Neural crest cell (in vitro differentiated cells): ENCODE measurements around the gene COQ2. TPM values are rescaled to one million over a fixed set of nuclear protein-coding genes. Genes with fewer than 3 reads are reported as not detected.

Experiments
- DNase-seq: peaks from one replicate; pipeline ENCODE4 v3.0.0; 2021; ENCODE audit warnings: low read depth, mixed read lengths, low spot score
- H3K27ac Mint-ChIP-seq: one replicate; pipeline ENCODE4 v1.8.0; 2021; ENCODE audit warnings: mild to moderate bottlenecking, mixed read lengths; ENCODE audit not compliant: unreplicated experiment
- H3K27me3 Mint-ChIP-seq: 2 replicates; pipeline ENCODE4 v1.8.0; 2021; ENCODE audit warnings: low read depth, mild to moderate bottlenecking, mixed read lengths
- H3K36me3 Mint-ChIP-seq: 2 replicates; pipeline ENCODE4 v1.8.0; 2021; ENCODE audit warnings: low read depth, mild to moderate bottlenecking, mixed read lengths
- H3K4me1 Mint-ChIP-seq: 2 replicates; pipeline ENCODE4 v1.8.0; 2021; ENCODE audit warnings: mixed read lengths
- H3K4me3 Mint-ChIP-seq: one replicate; pipeline ENCODE4 v1.8.0; 2021; ENCODE audit warnings: mild to moderate bottlenecking, mixed read lengths
- H3K9me3 Mint-ChIP-seq: 2 replicates; pipeline ENCODE4 v1.8.0; 2021; ENCODE audit warnings: mixed read lengths
- CTCF ChIP-seq: fragments of 200-600 bp; sonication (generic); conservative IDR thresholded peaks from 2 replicates; pipeline ENCODE4 v1.5.0; 2021; ENCODE audit warnings: antibody characterized with exemption, mild to moderate bottlenecking
- total RNA-seq: library from RNA; stranded (reverse); gene quantifications from 2 replicates; pipeline ENCODE4 v1.2.1, GENCODE V29; 2021

COQ2 gene
- total RNA-seq, 1 donor from 2014 or later = 21.9 TPM

- Mint-ChIP-seq H3K27ac (no peak overlapping the region), H3K4me1 (no peaks in the 10 kb centered on the region), H3K4me3 (no peak overlapping the region), H3K27me3 (no peaks in the 10 kb centered on the region), H3K9me3 (no peaks in the 10 kb centered on the region), H3K36me3 (no peaks in the 10 kb centered on the region)
- DNase-seq = no peak
- no peak for TF ChIP-seq CTCF
These were observed 66.7 kb downstream of the COQ2 start for GRCh38 chr4:83217721-83218522.

GRCh38 chr4:83216959-83217683 lies 67.5 kb downstream of the COQ2 start:
- Mint-ChIP-seq H3K27me3 (no peaks in the 10 kb centered on the region), H3K4me3 (no peak overlapping the region), H3K36me3 (no peaks in the 10 kb centered on the region), H3K9me3 (no peaks in the 10 kb centered on the region), H3K27ac (no peak overlapping the region), H3K4me1 (no peaks in the 10 kb centered on the region)
- no peak for DNase-seq
- no peak for TF ChIP-seq CTCF

GRCh38 chr4:83214079-83214478 lies 70.5 kb downstream of the COQ2 start:
- DNase-seq = no peak
- Mint-ChIP-seq H3K27ac (no peak overlapping the region), H3K27me3 (no peaks in the 10 kb centered on the region), H3K4me1 (no peaks in the 10 kb centered on the region), H3K9me3 (no peaks in the 10 kb centered on the region), H3K4me3 (no peak overlapping the region), H3K36me3 (no peaks in the 10 kb centered on the region)
- no peak for TF ChIP-seq CTCF

Other genes starting within 250 kb of the COQ2 start
- 44.5 and 50.1 TPM in 2 replicates for gene COPS4, start 249.6 kb downstream of the COQ2 start, total RNA-seq
- 0.40 and 0.57 TPM in 2 replicates for gene PLAC8, start 170.1 kb downstream of the COQ2 start, total RNA-seq
- gene HPSE, start 50.0 kb upstream of the COQ2 start, total RNA-seq = 0.30 and 0.32 TPM in 2 replicates
- gene HELQ, start 171.0 kb upstream of the COQ2 start, total RNA-seq = 14.0 and 15.7 TPM in 2 replicates
- gene MRPS18C, start 171.3 kb upstream of the COQ2 start, total RNA-seq = 49.3 and 56.8 TPM in 2 replicates
- 25.9 and 30.9 TPM in 2 replicates for gene ABRAXAS1, start 200.3 kb upstream of the COQ2 start, total RNA-seq